Muscle of arm (tissue), 12 donors: ENCODE measurements around the gene SMAD6. TPM values are rescaled to one million over a fixed set of nuclear protein-coding genes. Genes with fewer than 3 reads are reported as not detected.
A peak's percentile ranks its signal among the peaks of the same experiment; 100 is the strongest.

ENCODE experiments used
- DNase-seq: peaks from one replicate; pipeline ENCODE4 v3.0.0-alpha.2; 2013
- polyA plus RNA-seq, 12 donors: library from polyadenylated mRNA; unstranded; fragments of 120-200 nt; gene quantifications; one replicate each; pipeline ENCODE4 v1.2.1, GENCODE V29; 2013; ENCODE audit not compliant: insufficient read length in 12 of 12

SMAD6 gene
- polyA plus RNA-seq, 12 donors: 3.2 to 11.6 (median 3.7) TPM; not detected in 2

DNA sequence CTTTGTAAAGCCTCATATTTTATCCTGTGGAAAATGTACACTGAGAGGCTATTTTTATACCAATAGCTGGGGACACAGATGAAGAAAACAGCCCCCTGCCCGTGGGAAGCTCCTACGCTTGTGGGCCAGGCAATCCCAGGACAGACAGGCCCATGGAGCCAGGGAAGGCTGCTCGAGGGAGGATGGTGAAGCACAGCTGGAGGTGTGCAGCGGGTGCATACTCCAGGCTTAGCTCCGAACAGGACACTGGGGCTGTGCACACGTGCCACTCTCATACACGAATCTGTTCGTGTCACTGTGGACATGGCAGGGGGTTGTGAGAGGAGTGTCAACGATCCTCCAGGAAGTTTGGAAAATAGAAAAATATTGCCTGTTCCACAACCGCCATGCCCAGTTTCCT, 36.1 kb downstream of the SMAD6 start:
- DNase-seq: no peak

DNA sequence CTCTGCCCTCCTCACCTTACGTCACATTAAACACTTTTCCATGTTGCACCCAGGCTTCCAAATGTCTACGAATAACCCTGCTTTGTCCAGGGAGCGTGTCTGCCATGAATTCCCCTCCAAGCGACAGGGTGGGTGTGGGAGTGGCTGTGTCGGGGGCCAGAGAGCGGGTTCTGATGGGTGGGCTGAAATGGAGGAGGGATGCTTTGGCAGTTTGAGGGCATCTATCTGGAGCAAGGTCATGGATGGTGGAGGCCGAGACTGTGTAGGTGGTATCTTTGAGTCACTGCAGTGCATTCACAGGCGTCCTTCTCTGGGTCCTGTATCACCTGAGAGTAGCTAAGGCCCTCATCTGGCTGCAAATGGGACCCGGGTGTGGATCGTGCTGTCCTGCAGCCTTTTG, 36.6 kb downstream of the SMAD6 start:
- no peak for DNase-seq

DNA sequence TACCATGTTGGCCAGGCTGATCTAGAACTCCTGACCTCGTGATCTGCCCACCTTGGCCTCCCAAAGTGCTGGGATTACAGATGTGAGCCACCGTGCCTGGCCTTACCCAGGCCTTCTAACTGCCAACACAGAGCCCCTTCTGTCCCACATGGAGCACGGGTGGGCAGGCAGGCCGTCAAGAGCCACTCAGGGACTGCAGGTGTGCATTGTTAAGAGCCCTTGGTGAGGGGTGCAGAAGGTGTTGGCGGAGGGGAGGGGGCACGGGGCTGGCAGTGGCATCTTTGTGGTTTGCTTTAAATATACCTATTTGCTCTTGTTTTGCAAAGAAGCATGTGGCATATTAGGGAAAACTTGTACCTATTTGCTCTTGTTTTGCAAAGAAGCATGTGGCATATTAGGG, 37.3 kb downstream of the SMAD6 start:
- no peak for DNase-seq

DNA sequence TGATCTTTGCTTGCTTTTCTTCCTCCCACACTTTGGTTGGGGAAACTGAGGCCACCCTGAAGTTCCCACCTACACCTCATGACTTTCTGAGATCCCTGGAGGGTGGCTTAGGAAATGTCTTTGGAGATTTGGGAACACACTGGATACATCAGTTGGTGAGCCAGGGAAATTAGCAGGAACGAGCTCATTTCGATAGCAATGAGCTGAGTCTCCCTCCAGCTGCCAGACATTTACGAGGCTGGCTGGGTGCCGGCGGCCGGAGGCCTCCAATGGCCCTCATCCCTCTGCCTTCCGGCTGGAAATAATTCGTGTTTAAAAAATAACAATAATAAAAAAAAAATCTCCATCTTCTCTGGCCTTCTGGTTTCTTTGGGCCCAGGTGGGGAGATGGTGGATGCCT, 38.8 kb downstream of the SMAD6 start:
- peak; percentile 87 for DNase-seq

- DNase-seq: no peak
These were observed 39.6 kb downstream of the SMAD6 start for GRCh38 chr15:66741646-66742045.

- no peak for DNase-seq
These were observed 40.2 kb downstream of the SMAD6 start for GRCh38 chr15:66742286-66742685.

DNA sequence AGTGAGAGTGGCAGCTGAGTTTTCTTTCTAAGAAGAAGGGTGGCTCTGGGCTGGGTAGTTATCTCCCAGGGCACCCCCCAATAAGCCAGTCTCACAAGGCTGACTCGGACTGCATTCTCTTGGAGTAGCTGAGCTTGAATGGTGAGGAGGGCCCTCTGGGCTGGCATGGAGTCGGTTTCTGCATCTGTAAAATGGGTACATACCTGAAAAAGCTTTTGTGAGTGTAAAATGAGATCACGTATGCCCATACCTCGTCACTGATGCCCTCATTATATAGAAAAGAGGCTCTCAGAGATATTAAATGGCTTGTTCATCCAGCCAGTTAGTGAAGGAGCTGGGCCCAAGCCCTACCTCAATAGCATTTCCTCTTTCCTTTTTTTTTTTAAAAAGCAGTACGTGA, 41.2 kb downstream of the SMAD6 start:
- no peak for DNase-seq

GRCh38 chr15:66743703-66744536, 41.9 kb downstream of the SMAD6 start:
- DNase-seq: no peak

DNA sequence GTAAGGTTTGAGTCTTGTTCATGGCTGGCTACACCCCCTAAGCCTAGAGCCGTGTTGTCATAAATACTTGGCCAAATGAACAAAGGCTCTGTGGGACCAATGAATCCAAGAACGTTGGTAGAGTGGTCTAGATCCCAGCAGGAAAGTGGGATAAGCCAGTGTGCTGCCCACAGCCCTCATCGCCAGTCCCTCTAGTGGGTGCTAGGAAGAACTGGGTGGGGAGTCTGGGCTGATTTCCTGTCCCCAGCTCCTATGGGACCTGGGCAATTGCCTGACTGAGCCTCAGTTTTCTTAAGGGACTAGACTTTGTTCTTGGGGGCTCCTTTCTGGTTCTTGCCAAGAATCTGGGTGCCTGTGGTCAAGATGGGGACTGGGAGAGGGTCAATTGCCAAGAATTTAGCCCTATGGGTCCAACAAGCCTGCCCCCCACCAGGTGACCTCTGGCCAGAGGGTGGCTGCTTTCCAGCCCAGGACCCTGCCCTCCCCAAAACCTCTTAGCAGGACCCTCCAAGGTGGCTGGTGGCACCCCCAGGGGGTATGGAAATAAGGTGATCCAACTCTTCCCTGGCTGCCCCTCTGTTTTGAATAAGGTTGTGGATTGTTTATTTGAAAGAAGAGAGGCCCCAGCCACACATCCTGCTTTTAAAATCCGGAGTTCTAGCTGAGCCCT, 42.7 kb downstream of the SMAD6 start:
- DNase-seq: no peak

DNA sequence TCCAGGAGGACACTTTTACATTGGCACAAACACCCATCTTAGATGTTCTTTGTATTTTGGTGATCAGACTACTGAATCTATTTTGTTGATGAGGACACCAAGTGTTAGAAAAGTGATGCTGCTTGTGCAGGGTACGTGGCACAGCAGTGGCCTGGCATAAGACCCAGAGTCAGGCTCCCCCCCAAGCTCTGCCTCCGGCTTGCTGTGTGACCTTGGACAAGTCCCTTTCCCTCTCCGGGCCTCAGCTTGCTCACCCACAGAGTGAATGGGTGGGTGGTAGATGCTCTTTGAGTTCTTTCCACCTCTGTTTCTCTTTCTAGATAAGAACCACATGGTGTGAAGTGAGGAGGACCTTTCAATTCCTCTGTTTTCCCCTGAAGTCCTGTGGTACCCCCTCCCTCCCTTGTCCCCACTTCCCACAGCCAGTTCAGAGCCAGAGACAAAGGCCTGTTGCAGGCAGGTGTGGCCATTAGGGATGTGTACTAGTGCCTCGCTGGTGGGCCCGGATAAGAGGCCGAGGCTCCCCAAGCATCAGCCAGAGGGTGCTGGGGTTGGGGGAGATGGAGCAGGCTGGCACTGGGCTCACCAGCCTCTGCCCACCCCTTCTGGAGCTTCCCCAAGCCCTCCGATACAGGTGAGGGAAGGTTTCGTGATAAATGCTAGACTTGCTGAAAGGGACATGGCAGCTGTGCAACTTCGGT, 43.6 kb downstream of the SMAD6 start:
- no peak for DNase-seq

DNA sequence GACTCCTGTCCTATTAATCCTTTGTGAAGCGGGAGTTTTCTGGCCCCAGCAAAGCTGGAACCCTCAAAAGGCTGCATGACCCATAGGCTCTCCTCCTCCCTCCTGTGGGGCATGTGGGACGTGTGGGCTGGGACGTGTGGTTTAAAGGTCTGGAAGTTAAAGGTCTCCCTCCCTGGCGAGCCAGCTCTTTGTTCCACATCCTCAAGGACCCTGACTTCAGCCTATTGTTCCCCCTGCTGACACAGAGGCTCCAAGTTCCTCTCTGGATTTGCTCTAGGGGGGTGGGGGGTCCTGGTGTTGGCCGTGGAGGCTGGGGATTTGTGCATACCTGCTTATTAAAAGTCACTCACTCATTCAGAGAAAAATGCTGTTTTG, 44.2 kb downstream of the SMAD6 start:
- DNase-seq: no peak

- no peak for DNase-seq
These were observed 45.2 kb downstream of the SMAD6 start for GRCh38 chr15:66747223-66747622.

GRCh38 chr15:66747886-66748707, 46.1 kb downstream of the SMAD6 start:
- DNase-seq: no peak

GRCh38 chr15:66748708-66749035, 46.6 kb downstream of the SMAD6 start:
- no peak for DNase-seq

GRCh38 chr15:66749841-66750575, 48.0 kb downstream of the SMAD6 start:
- DNase-seq: no peak

DNA sequence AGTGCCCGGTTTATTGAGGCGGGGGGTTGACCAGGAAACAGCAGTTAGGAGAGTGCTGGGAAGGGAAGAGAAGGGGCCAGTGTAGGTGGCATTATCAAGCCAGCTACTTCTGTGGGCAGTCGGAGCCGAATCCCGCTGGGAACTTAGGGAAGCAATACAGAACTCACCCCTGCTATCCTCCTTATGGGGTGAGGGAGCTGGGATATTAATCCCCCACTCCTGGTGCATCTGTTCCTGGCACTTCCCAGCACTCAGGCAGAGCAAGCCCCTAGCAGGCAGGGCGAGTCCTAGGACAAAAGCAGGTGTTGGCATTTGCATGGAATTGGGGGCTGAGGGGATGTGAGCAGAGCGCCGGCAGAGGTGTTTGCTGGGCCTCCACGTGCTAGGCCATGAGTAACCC, 48.6 kb downstream of the SMAD6 start:
- DNase-seq: no peak

GRCh38 chr15:66751579-66751978, 49.5 kb downstream of the SMAD6 start:
- no peak for DNase-seq

- DNase-seq: no peak
These were observed 50.0 kb downstream of the SMAD6 start for GRCh38 chr15:66752078-66752477.

- DNase-seq: no peak
These were observed 51.8 kb downstream of the SMAD6 start for GRCh38 chr15:66753687-66754377.

- DNase-seq: no peak
These were observed 52.8 kb downstream of the SMAD6 start for GRCh38 chr15:66754789-66755188.
